GM21515 (cell line): ENCODE data around the gene CALY.

Experiments used
- ATAC-seq: cut with Tn5 transposase; IDR thresholded peaks from one replicate; pipeline ENCODE4 v1.9.1; 2021; ENCODE audit not compliant: unreplicated experiment

The CALY gene

DNA sequence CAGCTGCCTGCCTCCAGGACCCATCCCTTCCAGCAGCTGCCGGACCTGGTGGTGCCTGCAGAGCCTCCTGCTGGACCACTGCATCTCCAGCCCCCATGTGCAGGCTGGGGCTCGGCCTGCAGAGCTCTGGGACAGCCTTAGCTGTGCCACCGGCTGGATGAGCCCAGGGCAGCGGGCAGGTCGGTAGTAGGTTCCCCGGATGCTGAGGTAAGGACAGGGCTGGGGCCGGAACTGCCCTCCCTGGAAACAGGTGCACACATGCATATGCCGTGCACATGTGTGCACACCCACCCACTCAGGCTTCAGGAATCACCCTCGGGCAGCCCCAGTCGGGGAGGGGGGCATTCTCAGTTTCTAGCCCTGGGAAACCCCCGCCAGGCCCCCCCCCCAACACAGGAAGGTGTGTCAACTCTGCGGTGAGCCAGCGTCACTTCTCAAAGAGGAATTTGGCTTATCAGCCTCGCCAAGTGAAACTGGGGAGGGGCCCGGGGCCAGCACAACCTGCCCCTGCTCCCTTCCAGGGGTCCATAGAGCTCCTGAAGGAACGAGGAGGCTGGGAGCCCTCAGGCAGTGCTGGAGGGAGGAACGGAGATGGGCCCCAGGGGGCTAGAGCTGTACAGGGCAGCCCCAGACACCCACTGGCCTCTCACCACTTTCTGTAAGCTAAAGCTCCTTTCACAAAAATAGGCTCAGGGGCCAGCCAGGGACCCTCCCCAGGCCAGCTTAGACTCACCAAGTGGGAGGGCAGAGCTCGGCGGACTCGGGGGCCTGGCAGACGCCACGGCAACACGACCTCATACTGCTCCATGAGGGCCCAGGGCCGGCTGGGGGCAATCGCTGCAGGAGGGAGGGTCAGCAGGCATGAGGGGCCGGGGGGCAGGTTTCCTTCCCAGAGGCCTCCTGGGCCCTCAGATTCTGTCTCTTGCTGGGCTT, 61.7 kb downstream of the CALY start:
- ATAC-seq = peak; percentile 46
